Measurements from ENCODE around the gene COL5A3. TPM values are rescaled to one million over a fixed set of nuclear protein-coding genes. Genes with fewer than 3 reads are reported as not detected.

The COL5A3 gene
- total RNA-seq, 1 experiment from 2014 or later: not detected

- no peaks in the 10 kb centered on the region for H3K9me3 Mint-ChIP-seq (ENCODE audit: unreplicated experiment)
- CTCF ChIA-PET: no interaction called here
- DNase-seq: no peak
- no peaks in the 10 kb centered on the region for H3K4me1 ChIP-seq
- peaks cover 7% of the 10 kb centered on the region for H3K36me3 Mint-ChIP-seq (ENCODE audit: insufficient read depth, unreplicated experiment)
- TF ChIP-seq CTCF (IDR thresholded peaks at IDR 0.05; ENCODE audit: insufficient read depth in 1 of 2, low read depth in 1 of 2, low read length in 1 of 2, severe bottlenecking in 1 of 2, unreplicated experiment in 1 of 2): no peak
- peaks cover 16% of the 10 kb centered on the region for H3K27me3 Mint-ChIP-seq (ENCODE audit: insufficient read depth, unreplicated experiment)
- no peak overlapping the region for H3K4me3 Mint-ChIP-seq (ENCODE audit: unreplicated experiment)
- H3K4me3 ChIP-seq (ENCODE audit: low read depth, low read length): no peak overlapping the region
- intact Hi-C loops (cut with micrococcal nuclease; ENCODE audit: unreplicated experiment): no loop called here
- no peaks in the 10 kb centered on the region for H3K36me3 ChIP-seq (ENCODE audit: control insufficient read depth, insufficient read depth, low read length)
- POLR2A ChIA-PET: no interaction called here
- BruUV-seq (replicated peaks): no TSS peak
- H3K4me1 Mint-ChIP-seq (ENCODE audit: low read depth, unreplicated experiment): peaks cover 5% of the 10 kb centered on the region
- no peak overlapping the region for H3K27ac Mint-ChIP-seq (ENCODE audit: unreplicated experiment)
- H3K27me3 ChIP-seq (replicated peaks; ENCODE audit: control insufficient read depth, insufficient read depth, low read length): no peaks in the 10 kb centered on the region; the same call in 1 of the 2 replicates
- no peaks in the 10 kb centered on the region for H3K9me3 ChIP-seq
Measured at GRCh38 chr19:10013834-10014618, 3.7 kb upstream of the COL5A3 start.

GRCh38 chr19:10013316-10013715 is 3.0 kb upstream of the COL5A3 start, which contains the start of gene RDH8:
Gene RDH8 (plus strand): TSS chr19:10013483. CDS start chr19:10013498, 15 bp downstream.
- Mint-ChIP-seq H3K27ac (ENCODE audit: unreplicated experiment) (no peak within 1 kb of the TSS), H3K4me3 (ENCODE audit: unreplicated experiment) (no peak within 1 kb of the TSS), H3K27me3 (ENCODE audit: insufficient read depth, unreplicated experiment) (peaks cover 18% of the 10 kb centered on the region), H3K36me3 (ENCODE audit: insufficient read depth, unreplicated experiment) (peaks cover 7% of the 10 kb centered on the region), H3K4me1 (ENCODE audit: low read depth, unreplicated experiment) (peaks cover 11% of the 10 kb centered on the region), H3K9me3 (ENCODE audit: unreplicated experiment) (no peaks in the 10 kb centered on the region)
- no peak for DNase-seq
- ChIA-PET POLR2A (no interaction called here), CTCF (no interaction called here)
- no peak within 1 kb of the TSS for H3K4me3 ChIP-seq (ENCODE audit: low read depth, low read length)
- no peaks in the 10 kb centered on the region for H3K9me3 ChIP-seq
- 0 out of 2 replicates have a peak, but pooled peaks cover 4% of the 10 kb centered on the region for H3K4me1 ChIP-seq
- intact Hi-C loops (cut with micrococcal nuclease; ENCODE audit: unreplicated experiment): no loop called here
- BruUV-seq (replicated peaks): no TSS peak
- no peak for TF ChIP-seq CTCF (IDR thresholded peaks at IDR 0.05; ENCODE audit: insufficient read depth in 1 of 2, low read depth in 1 of 2, low read length in 1 of 2, severe bottlenecking in 1 of 2, unreplicated experiment in 1 of 2)
- H3K27me3 ChIP-seq (replicated peaks; ENCODE audit: control insufficient read depth, insufficient read depth, low read length): no peaks in the 10 kb centered on the region; the same call in none of the 2 replicates
- no peaks in the 10 kb centered on the region for H3K36me3 ChIP-seq (ENCODE audit: control insufficient read depth, insufficient read depth, low read length)

- no peak for DNase-seq
- H3K4me3 ChIP-seq (ENCODE audit: low read depth, low read length): no peak overlapping the region
- BruUV-seq (replicated peaks): no TSS peak
- H3K9me3 ChIP-seq: no peaks in the 10 kb centered on the region
- ChIA-PET POLR2A (no interaction called here), CTCF (no interaction called here)
- H3K27me3 ChIP-seq (replicated peaks; ENCODE audit: control insufficient read depth, insufficient read depth, low read length): no peaks in the 10 kb centered on the region; the same call in none of the 2 replicates
- no peak overlapping the region for H3K27ac Mint-ChIP-seq (ENCODE audit: unreplicated experiment)
- H3K27me3 Mint-ChIP-seq (ENCODE audit: insufficient read depth, unreplicated experiment): peaks cover 25% of the 10 kb centered on the region
- H3K9me3 Mint-ChIP-seq (ENCODE audit: unreplicated experiment): no peaks in the 10 kb centered on the region
- no peak for TF ChIP-seq CTCF (IDR thresholded peaks at IDR 0.05; ENCODE audit: insufficient read depth in 1 of 2, low read depth in 1 of 2, low read length in 1 of 2, severe bottlenecking in 1 of 2, unreplicated experiment in 1 of 2)
- H3K4me1 Mint-ChIP-seq (ENCODE audit: low read depth, unreplicated experiment): peaks cover 12% of the 10 kb centered on the region
- no peak overlapping the region for H3K4me3 Mint-ChIP-seq (ENCODE audit: unreplicated experiment)
- H3K36me3 ChIP-seq (ENCODE audit: control insufficient read depth, insufficient read depth, low read length): no peaks in the 10 kb centered on the region
- intact Hi-C loops (cut with micrococcal nuclease; ENCODE audit: unreplicated experiment): no loop called here
- 0 out of 2 replicates have a peak, but pooled peaks cover 4% of the 10 kb centered on the region for H3K4me1 ChIP-seq
- peaks cover 7% of the 10 kb centered on the region for H3K36me3 Mint-ChIP-seq (ENCODE audit: insufficient read depth, unreplicated experiment)
Measured at GRCh38 chr19:10011974-10012373, 1.7 kb upstream of the COL5A3 start.

All from Caco-2 (cell line).